ENCODE measurements around the gene ANKRD34C. TPM values are rescaled to one million over a fixed set of nuclear protein-coding genes. Genes with fewer than 3 reads are reported as not detected.

Gene ANKRD34C
- total RNA-seq, 1 experiment from 2014 or later: not detected

DNA sequence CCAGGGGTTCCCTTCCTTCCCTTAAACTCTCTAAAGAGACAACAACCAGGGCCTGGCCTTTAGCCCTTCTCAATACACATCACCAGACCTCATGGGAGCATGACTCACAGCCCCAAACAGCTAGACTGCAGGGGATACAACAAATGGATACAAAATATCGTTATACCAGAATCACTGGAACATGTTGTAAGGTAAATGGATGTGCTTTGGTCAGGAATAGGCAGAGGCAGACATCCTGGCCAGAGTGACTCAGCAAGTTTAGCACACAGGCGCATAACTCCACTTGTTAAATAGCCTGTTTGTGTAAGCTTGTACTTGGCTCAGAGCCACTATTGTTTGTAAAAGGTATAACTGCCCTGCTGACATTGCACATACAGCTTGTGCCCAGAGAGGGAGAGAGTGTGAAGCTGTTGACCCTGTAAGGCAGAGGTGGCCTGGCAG is 46.7 kb downstream of the ANKRD34C start:
- peaks cover 47% of the 10 kb centered on the region for H3K4me1 ChIP-seq (replicated peaks; ENCODE audit: insufficient read depth)
- H3K4me2 ChIP-seq: peak overlapping the region; percentile 6
- H3F3A ChIP-seq (ENCODE audit: insufficient read depth, low read depth): peaks cover 31% of the 10 kb centered on the region
- no TSS peak for BruUV-seq (replicated peaks)
- peaks cover 24% of the 10 kb centered on the region; the same call in 1 of the 2 replicates for H3K36me3 ChIP-seq (ENCODE audit: low read depth)
- H3K9me2 ChIP-seq (ENCODE audit: insufficient read depth): no peaks in the 10 kb centered on the region
- no peaks in the 10 kb centered on the region for H4K20me1 ChIP-seq (ENCODE audit: insufficient read depth)
- TF ChIP-seq EZH2 (IDR thresholded peaks at IDR 0.05; ENCODE audit: low read depth): no peak
- TF ChIP-seq, protein P1, sequence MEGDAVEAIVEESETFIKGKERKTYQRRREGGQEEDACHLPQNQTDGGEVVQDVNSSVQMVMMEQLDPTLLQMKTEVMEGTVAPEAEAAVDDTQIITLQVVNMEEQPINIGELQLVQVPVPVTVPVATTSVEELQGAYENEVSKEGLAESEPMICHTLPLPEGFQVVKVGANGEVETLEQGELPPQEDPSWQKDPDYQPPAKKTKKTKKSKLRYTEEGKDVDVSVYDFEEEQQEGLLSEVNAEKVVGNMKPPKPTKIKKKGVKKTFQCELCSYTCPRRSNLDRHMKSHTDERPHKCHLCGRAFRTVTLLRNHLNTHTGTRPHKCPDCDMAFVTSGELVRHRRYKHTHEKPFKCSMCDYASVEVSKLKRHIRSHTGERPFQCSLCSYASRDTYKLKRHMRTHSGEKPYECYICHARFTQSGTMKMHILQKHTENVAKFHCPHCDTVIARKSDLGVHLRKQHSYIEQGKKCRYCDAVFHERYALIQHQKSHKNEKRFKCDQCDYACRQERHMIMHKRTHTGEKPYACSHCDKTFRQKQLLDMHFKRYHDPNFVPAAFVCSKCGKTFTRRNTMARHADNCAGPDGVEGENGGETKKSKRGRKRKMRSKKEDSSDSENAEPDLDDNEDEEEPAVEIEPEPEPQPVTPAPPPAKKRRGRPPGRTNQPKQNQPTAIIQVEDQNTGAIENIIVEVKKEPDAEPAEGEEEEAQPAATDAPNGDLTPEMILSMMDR (conservative IDR thresholded peaks at IDR 0.05): no peak
- DNase-seq: peak; percentile 4 to 68
- ChIA-PET POLR2A (ENCODE audit: unreplicated experiment) (interaction anchor here (0.6 kb wide), 1 partner anchor 483 kb away, joined by 4 read pairs; no protein-coding TSS in a partner anchor), CTCF (no interaction called here)
- no peak overlapping the region for H3K4me3 ChIP-seq
- H2AFZ ChIP-seq: no peak overlapping the region
- intact Hi-C loops (cut with micrococcal nuclease; ENCODE audit: unreplicated experiment): no loop called here
- no peaks in the 10 kb centered on the region for H3K79me2 ChIP-seq (ENCODE audit: low read depth)
- H3K27me3 ChIP-seq (ENCODE audit: insufficient read depth, low read depth): no peaks in the 10 kb centered on the region
- H3K9me3 ChIP-seq (ENCODE audit: insufficient read depth, low read depth): no peaks in the 10 kb centered on the region
- peak overlapping the region; percentile 80 for H3K27ac ChIP-seq

Other genes with a start within 250 kb of the ANKRD34C start
- 2.3 and 6.0 TPM in 2 replicates for gene RASGRF1, start 191.9 kb upstream of the ANKRD34C start, total RNA-seq (2021)
- 58.6 and 59.6 TPM in 2 replicates for gene TMED3, start 28.4 kb downstream of the ANKRD34C start, total RNA-seq (2021)
- gene MINAR1, start 149.6 kb downstream of the ANKRD34C start, total RNA-seq (2021): 0.15 and 0.22 TPM in 2 replicates

Data from PC-9 (cell line).